HEK293 (cell line): ENCODE measurements around the gene UVSSA.

Source experiments
- CTCF ChIA-PET: fragments of 350-600 bp; formaldehyde crosslinking; extraction: SDS; loops from one replicate; lab custom pipeline; 2021; ENCODE audit warnings: antibody characterized with exemption; lab: Yijun Ruan, JAX
- POLR2A ChIA-PET: fragments of 300-600 bp; formaldehyde crosslinking; extraction: SDS; loops from one replicate; lab custom pipeline; 2020; ENCODE audit warnings: antibody characterized with exemption, inconsistent platforms; lab: Yijun Ruan, JAX
- H3K27ac ChIP-seq: fragments of 200-500 bp; sonication (Bioruptor generic); 2 replicates; pipeline ENCODE4 v1.5.1; 2014; ENCODE audit warnings: low read depth, low read length, control low read depth, inconsistent platforms; ENCODE audit errors: extremely low read depth
- H3K36me3 ChIP-seq, 2 experiments: fragments of 200-500 bp in 1 of 2; sonication (Bioruptor generic) in 1 of 2; 1 replicate in 1 of 2; 2 replicates in 1 of 2; pipeline ENCODE4 v1.5.1; 2014 to 2017; ENCODE audit warnings: inconsistent platforms in 2 of 2, low read length in 2 of 2; ENCODE audit not compliant: control insufficient read depth in 2 of 2, insufficient read depth in 1 of 2
- H3K4me1 ChIP-seq: fragments of 200-500 bp; sonication (Bioruptor generic); 2 replicates; pipeline ENCODE4 v1.5.1; 2014; ENCODE audit warnings: mild to moderate bottlenecking, low read length, inconsistent platforms; ENCODE audit not compliant: control insufficient read depth, insufficient read depth
- H3K4me3 ChIP-seq: 2 replicates; pipeline ENCODE4 v1.5.1; 2011; ENCODE audit warnings: low read depth, mild to moderate bottlenecking, control low read depth, low read length, moderate library complexity
- H3K9me3 ChIP-seq: fragments of 200-500 bp; sonication (Bioruptor generic); 2 replicates; pipeline ENCODE4 v1.5.1; 2014; ENCODE audit warnings: low read depth, low read length, inconsistent platforms; ENCODE audit not compliant: control insufficient read depth, insufficient read depth
- BCL11A ChIP-seq: fragments of 450-650 bp; formaldehyde crosslinking; IDR thresholded peaks from 2 replicates; pipeline ENCODE4 v1.5.1; 2016; ENCODE audit warnings: low read depth, missing biosample characterization, missing genetic modification characterization
- GFI1B ChIP-seq: fragments of 450-650 bp; formaldehyde crosslinking; IDR thresholded peaks from 2 replicates; pipeline ENCODE4 v1.5.1; 2016; ENCODE audit warnings: missing biosample characterization, missing genetic modification characterization
- KLF9 ChIP-seq: fragments of 450-650 bp; formaldehyde crosslinking; IDR thresholded peaks from 2 replicates; pipeline ENCODE4 v1.5.1; 2016; ENCODE audit warnings: missing biosample characterization, missing genetic modification characterization, low read depth
- OVOL3 ChIP-seq: fragments of 450-650 bp; formaldehyde crosslinking; IDR thresholded peaks from 2 replicates; pipeline ENCODE4 v1.5.1; 2016; ENCODE audit warnings: missing biosample characterization, missing genetic modification characterization
- TCF7L2 ChIP-seq: IDR thresholded peaks from 2 replicates; pipeline ENCODE4 v1.6.1; 2011; ENCODE audit warnings: low read depth, mild to moderate bottlenecking, inconsistent platforms, low read length, moderate library complexity, borderline replicate concordance
- ZBTB10 ChIP-seq: fragments of 450-650 bp; formaldehyde crosslinking; IDR thresholded peaks from 2 replicates; pipeline ENCODE4 v1.5.1; 2016; ENCODE audit warnings: missing biosample characterization, missing genetic modification characterization
- ZBTB48 ChIP-seq: fragments of 450-650 bp; formaldehyde crosslinking; IDR thresholded peaks from 2 replicates; pipeline ENCODE4 v1.5.1; 2016; ENCODE audit warnings: missing biosample characterization, missing genetic modification characterization
- ZBTB6 ChIP-seq: fragments of 450-650 bp; formaldehyde crosslinking; IDR thresholded peaks from 2 replicates; pipeline ENCODE4 v1.5.1; 2017; ENCODE audit warnings: missing biosample characterization, missing genetic modification characterization
- ZIC2 ChIP-seq: fragments of 450-650 bp; formaldehyde crosslinking; IDR thresholded peaks from 2 replicates; pipeline ENCODE4 v1.5.1; 2016; ENCODE audit warnings: missing biosample characterization, missing genetic modification characterization
- ZNF175 ChIP-seq: fragments of 450-650 bp; formaldehyde crosslinking; IDR thresholded peaks from 2 replicates; pipeline ENCODE4 v1.5.1; 2016; ENCODE audit warnings: missing biosample characterization, missing genetic modification characterization
- ZNF311 ChIP-seq: fragments of 450-650 bp; formaldehyde crosslinking; IDR thresholded peaks from 2 replicates; pipeline ENCODE4 v1.5.1; 2017; ENCODE audit warnings: missing biosample characterization, missing genetic modification characterization, borderline replicate concordance
- ZNF350 ChIP-seq: fragments of 450-650 bp; formaldehyde crosslinking; IDR thresholded peaks from 2 replicates; pipeline ENCODE4 v1.5.0; 2017; ENCODE audit warnings: missing biosample characterization, mild to moderate bottlenecking, missing genetic modification characterization
- ZNF366 ChIP-seq: fragments of 450-650 bp; formaldehyde crosslinking; conservative IDR thresholded peaks from 2 replicates; pipeline ENCODE4 v1.5.1; 2016; ENCODE audit warnings: missing biosample characterization, missing genetic modification characterization
- ZNF510 ChIP-seq: fragments of 450-650 bp; formaldehyde crosslinking; IDR thresholded peaks from 2 replicates; pipeline ENCODE4 v1.5.1; 2018; ENCODE audit warnings: mild to moderate bottlenecking, missing genetic modification characterization, missing biosample characterization; ENCODE audit not compliant: insufficient replicate concordance
- ZNF518A ChIP-seq: fragments of 450-650 bp; formaldehyde crosslinking; conservative IDR thresholded peaks from 2 replicates; pipeline ENCODE4 v1.5.1; 2016; ENCODE audit warnings: low read depth, missing biosample characterization, missing genetic modification characterization
- ZNF654 ChIP-seq: fragments of 450-650 bp; formaldehyde crosslinking; IDR thresholded peaks from 2 replicates; pipeline ENCODE4 v1.5.1; 2016; ENCODE audit warnings: low read depth, missing biosample characterization, missing genetic modification characterization
- ZNF76 ChIP-seq: fragments of 450-650 bp; formaldehyde crosslinking; IDR thresholded peaks from 2 replicates; pipeline ENCODE4; 2016; ENCODE audit warnings: low read depth, missing biosample characterization, missing genetic modification characterization, borderline replicate concordance
- ZNF777 ChIP-seq: fragments of 450-650 bp; formaldehyde crosslinking; IDR thresholded peaks from 2 replicates; pipeline ENCODE4 v1.5.1; 2017; ENCODE audit warnings: missing biosample characterization, missing genetic modification characterization, borderline replicate concordance
- TF ChIP-seq, protein P1 (sequence below): fragments of 450-650 bp; formaldehyde crosslinking; IDR thresholded peaks from 2 replicates; pipeline ENCODE4 v1.5.1; 2016; ENCODE audit warnings: missing biosample characterization, missing genetic modification characterization

The UVSSA gene

DNA sequence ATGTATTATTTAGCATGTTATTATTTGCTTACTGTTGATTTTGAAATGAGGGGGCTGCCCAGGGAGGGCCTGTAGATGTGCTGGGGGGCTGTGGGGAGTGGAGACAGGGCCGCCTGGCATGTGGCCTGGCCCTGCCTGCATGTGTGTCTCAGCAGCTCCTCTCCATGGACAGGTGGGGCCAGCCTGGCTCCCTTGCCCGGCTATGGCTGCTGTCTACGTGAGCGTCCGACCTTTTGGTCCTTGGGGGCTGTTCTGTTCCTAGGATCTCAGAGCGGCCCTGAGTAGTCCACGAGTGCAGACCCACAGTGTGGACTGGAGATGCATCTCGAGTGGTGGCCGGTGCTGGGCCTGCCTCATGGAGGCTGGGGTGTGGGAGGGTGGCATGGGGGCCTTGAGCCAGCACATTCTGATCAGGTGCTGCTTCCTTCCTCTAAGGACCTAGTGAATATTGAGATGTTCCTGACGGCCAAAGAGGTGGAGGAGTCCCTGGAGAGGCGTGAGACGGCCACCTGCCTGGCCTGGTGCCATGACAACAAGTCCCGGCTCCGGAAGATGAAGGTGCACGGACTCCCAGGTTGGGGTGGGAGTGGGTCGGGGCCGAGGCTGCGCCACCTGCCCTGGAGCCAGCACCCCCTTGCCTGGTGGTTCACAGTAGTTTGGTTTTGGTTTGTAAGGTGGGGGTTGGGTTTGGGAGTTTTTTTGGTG lies 24.9 kb upstream of the UVSSA start (continued):
- TF ChIP-seq, protein P1, sequence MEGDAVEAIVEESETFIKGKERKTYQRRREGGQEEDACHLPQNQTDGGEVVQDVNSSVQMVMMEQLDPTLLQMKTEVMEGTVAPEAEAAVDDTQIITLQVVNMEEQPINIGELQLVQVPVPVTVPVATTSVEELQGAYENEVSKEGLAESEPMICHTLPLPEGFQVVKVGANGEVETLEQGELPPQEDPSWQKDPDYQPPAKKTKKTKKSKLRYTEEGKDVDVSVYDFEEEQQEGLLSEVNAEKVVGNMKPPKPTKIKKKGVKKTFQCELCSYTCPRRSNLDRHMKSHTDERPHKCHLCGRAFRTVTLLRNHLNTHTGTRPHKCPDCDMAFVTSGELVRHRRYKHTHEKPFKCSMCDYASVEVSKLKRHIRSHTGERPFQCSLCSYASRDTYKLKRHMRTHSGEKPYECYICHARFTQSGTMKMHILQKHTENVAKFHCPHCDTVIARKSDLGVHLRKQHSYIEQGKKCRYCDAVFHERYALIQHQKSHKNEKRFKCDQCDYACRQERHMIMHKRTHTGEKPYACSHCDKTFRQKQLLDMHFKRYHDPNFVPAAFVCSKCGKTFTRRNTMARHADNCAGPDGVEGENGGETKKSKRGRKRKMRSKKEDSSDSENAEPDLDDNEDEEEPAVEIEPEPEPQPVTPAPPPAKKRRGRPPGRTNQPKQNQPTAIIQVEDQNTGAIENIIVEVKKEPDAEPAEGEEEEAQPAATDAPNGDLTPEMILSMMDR (tag by site-specific recombination): no peak
- TF ChIP-seq ZBTB10 (no peak), ZNF311 (tag by site-specific recombination) (no peak), ZBTB6 (tag by site-specific recombination) (no peak), OVOL3 (no peak)

- ChIA-PET CTCF (no interaction called here), POLR2A (no interaction called here)
- Histone ChIP-seq H3K27ac (no peak overlapping the region), H3K4me1 (no peaks in the 10 kb centered on the region), H3K36me3 (peaks cover 0 to 78% of the 10 kb centered on the region in 2 experiments; a peak in 2 of 3 replicates), H3K4me3 (no peak overlapping the region), H3K9me3 (no peaks in the 10 kb centered on the region)
- TF ChIP-seq ZNF350 (no peak), ZNF510 (tag by site-specific recombination) (no peak), BCL11A (tag by site-specific recombination) (no peak), ZNF366 (tag by site-specific recombination) (no peak), ZNF654 (tag by site-specific recombination) (no peak), ZNF76 (tag by site-specific recombination) (no peak), TCF7L2 (no peak), ZNF777 (tag by site-specific recombination) (no peak), ZBTB48 (tag by site-specific recombination) (no peak), KLF9 (tag by site-specific recombination) (no peak), ZNF175 (no peak)
Measured at GRCh38 chr4:1323280-1323634, 23.8 kb upstream of the UVSSA start.

GRCh38 chr4:1323635-1324442 lies 23.2 kb upstream of the UVSSA start:
- TF ChIP-seq ZNF518A (tag by site-specific recombination): no peak
- TF ChIP-seq ZIC2 (tag by site-specific recombination): no peak
- peak; percentile 76; the same call in 1 of the 2 replicates for TF ChIP-seq GFI1B
- peaks cover 0 to 78% of the 10 kb centered on the region in 2 experiments; a peak in 2 of 3 replicates for H3K36me3 ChIP-seq
- ChIA-PET POLR2A (no interaction called here), CTCF (no interaction called here)
- no peak overlapping the region for H3K4me3 ChIP-seq
- H3K27ac ChIP-seq: no peak overlapping the region
- no peaks in the 10 kb centered on the region for H3K9me3 ChIP-seq
- H3K4me1 ChIP-seq: no peaks in the 10 kb centered on the region
